Upper lobe of right lung (tissue), 1 donor: ENCODE measurements around the gene SNCAIP. TPM values are rescaled to one million over a fixed set of nuclear protein-coding genes. Genes with fewer than 3 reads are reported as not detected.

Source experiments
- ATAC-seq: fragments of 200-7000 bp; cut with Tn5 transposase; one replicate; pipeline ENCODE4 v1.9.1; 2020; ENCODE audit warnings: mild to moderate bottlenecking, moderate library complexity
- DNase-seq: peaks from one replicate; pipeline ENCODE4 v3.0.0-alpha.2; 2020
- H3K27ac ChIP-seq: fragments of 200-600 bp; one replicate; pipeline ENCODE4 v1.8.0; 2022
- H3K27me3 ChIP-seq: fragments of 200-600 bp; one replicate; pipeline ENCODE4 v1.8.0; 2022; ENCODE audit warnings: mild to moderate bottlenecking
- H3K36me3 ChIP-seq: fragments of 200-600 bp; one replicate; pipeline ENCODE4 v1.8.0; 2022
- H3K4me1 ChIP-seq: fragments of 200-600 bp; one replicate; pipeline ENCODE4 v1.8.0; 2022
- H3K4me3 ChIP-seq: fragments of 200-600 bp; one replicate; pipeline ENCODE4 v1.8.0; 2022; ENCODE audit warnings: mild to moderate bottlenecking
- H3K9me3 ChIP-seq: fragments of 200-600 bp; one replicate; pipeline ENCODE4 v1.8.0; 2022
- CTCF ChIP-seq: fragments of 200-600 bp; IDR thresholded peaks from one replicate; pipeline ENCODE4 v1.8.0; 2022; ENCODE audit warnings: antibody characterized with exemption
- intact Hi-C: fragments of 100-400 bp; cut with DNase I; formaldehyde crosslinking; loops from one replicate; pipeline ENCODE4 v1.11.0; 2022
- total RNA-seq: library from RNA; stranded (reverse); fragmentation: NEBNext Ultra II Directional; extraction: Animal tissue kit (Norgen Biotek cat#: 25700); gene quantifications from one replicate; pipeline ENCODE4 v1.2.1, GENCODE V29; 2021
- donor health status: DM: no; HTN: yes; CAD: no; lungs with severe emphysema.

SNCAIP gene
- total RNA-seq, 1 donor from 2014 or later = 4.0 TPM

GRCh38 chr5:122402955-122403685 is 91.1 kb downstream of the SNCAIP start:
- no peak for ATAC-seq
- Histone ChIP-seq H3K36me3 (no peaks in the 10 kb centered on the region), H3K4me1 (no peaks in the 10 kb centered on the region), H3K4me3 (no peak overlapping the region), H3K27ac (no peak overlapping the region), H3K9me3 (no peaks in the 10 kb centered on the region), H3K27me3 (no peaks in the 10 kb centered on the region)
- no peak for DNase-seq
- intact Hi-C loops = no loop called here
- TF ChIP-seq CTCF = no peak

GRCh38 chr5:122404018-122404417 is 92.0 kb downstream of the SNCAIP start:
- ATAC-seq (no peak), DNase-seq (no peak)
- Histone ChIP-seq H3K27ac (no peak overlapping the region), H3K9me3 (no peaks in the 10 kb centered on the region), H3K4me3 (no peak overlapping the region), H3K27me3 (no peaks in the 10 kb centered on the region), H3K36me3 (no peaks in the 10 kb centered on the region), H3K4me1 (no peaks in the 10 kb centered on the region)
- TF ChIP-seq CTCF = no peak
- intact Hi-C loops = no loop called here

GRCh38 chr5:122404653-122405362 is 92.8 kb downstream of the SNCAIP start:
- Histone ChIP-seq H3K27ac (no peak overlapping the region), H3K27me3 (no peaks in the 10 kb centered on the region), H3K4me3 (no peak overlapping the region), H3K4me1 (no peaks in the 10 kb centered on the region), H3K9me3 (no peaks in the 10 kb centered on the region), H3K36me3 (no peaks in the 10 kb centered on the region)
- intact Hi-C loops = no loop called here
- no peak for DNase-seq
- TF ChIP-seq CTCF = no peak
- ATAC-seq = no peak

GRCh38 chr5:122405751-122406150 is 93.7 kb downstream of the SNCAIP start:
- no peaks in the 10 kb centered on the region for H3K27me3 ChIP-seq
- H3K4me1 ChIP-seq = no peaks in the 10 kb centered on the region
- no peaks in the 10 kb centered on the region for H3K36me3 ChIP-seq
- no peaks in the 10 kb centered on the region for H3K9me3 ChIP-seq
- ATAC-seq (no peak), DNase-seq (no peak)
- no peak overlapping the region for H3K27ac ChIP-seq
- no peak for TF ChIP-seq CTCF
- no peak overlapping the region for H3K4me3 ChIP-seq
- intact Hi-C loops = no loop called here

- Histone ChIP-seq H3K27ac (no peak overlapping the region), H3K4me1 (no peaks in the 10 kb centered on the region), H3K36me3 (no peaks in the 10 kb centered on the region), H3K27me3 (no peaks in the 10 kb centered on the region), H3K9me3 (no peaks in the 10 kb centered on the region), H3K4me3 (no peak overlapping the region)
- no peak for TF ChIP-seq CTCF
- no peak for DNase-seq
- intact Hi-C loops = no loop called here
- ATAC-seq = no peak
These were observed 94.1 kb downstream of the SNCAIP start for GRCh38 chr5:122406181-122406580.
